ENCODE data around the gene MMP13.

DNA sequence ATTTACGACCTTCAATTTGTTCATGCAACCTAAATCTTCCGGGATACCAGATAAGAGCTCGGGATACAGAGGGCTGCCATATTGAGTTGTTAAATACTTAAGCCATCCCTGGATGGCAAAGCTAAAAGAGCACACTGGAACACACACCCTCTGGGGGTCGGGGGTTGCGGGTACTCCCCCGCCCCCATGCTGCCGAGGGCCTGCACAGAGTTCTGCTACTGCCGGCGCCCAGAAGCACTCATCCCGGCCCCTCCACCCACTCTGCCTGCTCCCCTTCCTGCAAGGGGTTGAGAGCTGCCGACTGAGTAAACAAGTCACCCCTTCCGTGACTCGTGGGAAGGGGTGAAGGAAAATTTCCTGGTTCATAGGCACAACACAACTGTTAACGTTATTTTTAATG is 9.3 kb upstream of the MMP13 start:
- TF ChIP-seq, protein P1, sequence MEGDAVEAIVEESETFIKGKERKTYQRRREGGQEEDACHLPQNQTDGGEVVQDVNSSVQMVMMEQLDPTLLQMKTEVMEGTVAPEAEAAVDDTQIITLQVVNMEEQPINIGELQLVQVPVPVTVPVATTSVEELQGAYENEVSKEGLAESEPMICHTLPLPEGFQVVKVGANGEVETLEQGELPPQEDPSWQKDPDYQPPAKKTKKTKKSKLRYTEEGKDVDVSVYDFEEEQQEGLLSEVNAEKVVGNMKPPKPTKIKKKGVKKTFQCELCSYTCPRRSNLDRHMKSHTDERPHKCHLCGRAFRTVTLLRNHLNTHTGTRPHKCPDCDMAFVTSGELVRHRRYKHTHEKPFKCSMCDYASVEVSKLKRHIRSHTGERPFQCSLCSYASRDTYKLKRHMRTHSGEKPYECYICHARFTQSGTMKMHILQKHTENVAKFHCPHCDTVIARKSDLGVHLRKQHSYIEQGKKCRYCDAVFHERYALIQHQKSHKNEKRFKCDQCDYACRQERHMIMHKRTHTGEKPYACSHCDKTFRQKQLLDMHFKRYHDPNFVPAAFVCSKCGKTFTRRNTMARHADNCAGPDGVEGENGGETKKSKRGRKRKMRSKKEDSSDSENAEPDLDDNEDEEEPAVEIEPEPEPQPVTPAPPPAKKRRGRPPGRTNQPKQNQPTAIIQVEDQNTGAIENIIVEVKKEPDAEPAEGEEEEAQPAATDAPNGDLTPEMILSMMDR (conservative IDR thresholded peaks at IDR 0.05; ENCODE audit: low read length) = no peak
- TF ChIP-seq EZH2phosphoT487 (IDR thresholded peaks at IDR 0.05; ENCODE audit: borderline replicate concordance, low read depth, low read length) = no peak

Measured in OCI-LY7 (cell line).